Testis (tissue), 2 donors: Measurements from ENCODE around the gene DNLZ.

Experiments
- POLR2A ChIP-seq: fragments of 450-650 bp; IDR thresholded peaks from one replicate; pipeline ENCODE4 v1.6.1; 2017; ENCODE audit warnings: antibody characterized with exemption, mild to moderate bottlenecking, moderate library complexity
- TF ChIP-seq, protein P1 (sequence below), 3 experiments: fragments of 450-650 bp in 2 of 3; fragments of 200-600 bp in 1 of 3; sonication (generic) in 1 of 3; IDR thresholded peaks; one replicate each; pipeline ENCODE4 v1.5.1; 2016 to 2019; ENCODE audit warnings: antibody characterized with exemption in 3 of 3, mild to moderate bottlenecking in 2 of 3, moderate library complexity in 1 of 3

- TF ChIP-seq, protein P1, sequence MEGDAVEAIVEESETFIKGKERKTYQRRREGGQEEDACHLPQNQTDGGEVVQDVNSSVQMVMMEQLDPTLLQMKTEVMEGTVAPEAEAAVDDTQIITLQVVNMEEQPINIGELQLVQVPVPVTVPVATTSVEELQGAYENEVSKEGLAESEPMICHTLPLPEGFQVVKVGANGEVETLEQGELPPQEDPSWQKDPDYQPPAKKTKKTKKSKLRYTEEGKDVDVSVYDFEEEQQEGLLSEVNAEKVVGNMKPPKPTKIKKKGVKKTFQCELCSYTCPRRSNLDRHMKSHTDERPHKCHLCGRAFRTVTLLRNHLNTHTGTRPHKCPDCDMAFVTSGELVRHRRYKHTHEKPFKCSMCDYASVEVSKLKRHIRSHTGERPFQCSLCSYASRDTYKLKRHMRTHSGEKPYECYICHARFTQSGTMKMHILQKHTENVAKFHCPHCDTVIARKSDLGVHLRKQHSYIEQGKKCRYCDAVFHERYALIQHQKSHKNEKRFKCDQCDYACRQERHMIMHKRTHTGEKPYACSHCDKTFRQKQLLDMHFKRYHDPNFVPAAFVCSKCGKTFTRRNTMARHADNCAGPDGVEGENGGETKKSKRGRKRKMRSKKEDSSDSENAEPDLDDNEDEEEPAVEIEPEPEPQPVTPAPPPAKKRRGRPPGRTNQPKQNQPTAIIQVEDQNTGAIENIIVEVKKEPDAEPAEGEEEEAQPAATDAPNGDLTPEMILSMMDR (IDR thresholded peaks at IDR 0.05) = no peak
- TF ChIP-seq POLR2A = no peak
Measured at GRCh38 chr9:136375096-136375495, 11.6 kb upstream of the DNLZ start.
